Activated CD4-positive, alpha-beta T cell treated with anti-CD3 and anti-CD28 coated beads, Interleukin-2, amount 50 U/mL, for 48 hours (primary cell): ENCODE results near the gene CD83.

Source experiments
- DNase-seq, 2 experiments: peaks; one replicate each; pipeline ENCODE4 v3.0.0-alpha.2; 2020

The CD83 gene

GRCh38 chr6:14092316-14092715 lies 25.3 kb upstream of the CD83 start:
- no peak for DNase-seq

- DNase-seq, result no peak
Measured at GRCh38 chr6:14092838-14093789, 24.5 kb upstream of the CD83 start.

DNA sequence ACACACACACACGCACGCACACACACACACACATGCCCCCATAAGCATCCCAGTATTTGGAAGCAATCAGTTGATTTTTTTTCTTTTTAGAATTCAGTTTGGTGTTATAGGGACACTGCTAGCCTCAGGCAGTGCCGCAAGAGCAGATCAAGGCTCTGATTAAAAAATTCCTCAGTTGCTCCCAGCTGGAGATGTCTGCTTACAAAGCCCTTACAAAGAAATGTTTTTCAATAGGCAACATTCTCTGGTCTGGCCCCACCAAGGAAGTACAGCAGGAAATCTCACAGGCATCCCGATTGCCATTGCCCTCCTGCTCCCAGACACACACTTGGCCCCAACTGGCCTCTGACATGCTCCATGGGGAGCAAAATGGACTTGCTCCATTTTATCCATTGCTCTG lies 22.9 kb upstream of the CD83 start:
- no peak for DNase-seq

GRCh38 chr6:14095437-14095836 lies 22.1 kb upstream of the CD83 start:
- DNase-seq, result no peak

GRCh38 chr6:14100138-14100537 lies 17.4 kb upstream of the CD83 start:
- no peak for DNase-seq

DNA sequence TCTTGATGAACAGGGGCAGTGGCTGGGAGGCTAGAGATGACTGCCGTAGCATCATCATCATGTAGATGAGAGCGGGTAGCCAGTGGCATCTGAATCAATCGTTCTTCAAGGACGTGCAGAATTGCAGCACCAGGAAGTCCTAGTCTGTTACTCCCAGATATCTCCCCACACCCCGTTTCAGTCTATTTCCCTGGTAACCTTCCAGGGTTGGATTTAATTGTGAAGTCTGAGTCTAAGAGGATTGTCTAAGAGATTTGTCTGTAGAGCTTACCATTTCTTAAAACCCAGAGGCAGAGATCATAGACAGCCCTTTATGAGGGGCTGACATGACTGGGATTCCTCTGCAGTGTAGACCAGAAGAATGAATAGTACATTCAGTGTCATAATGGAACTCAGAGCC lies 16.6 kb upstream of the CD83 start:
- DNase-seq, result no peak

GRCh38 chr6:14102383-14102782 lies 15.2 kb upstream of the CD83 start:
- DNase-seq, result no peak

- DNase-seq, result no peak
Measured at GRCh38 chr6:14105547-14105946, 12.0 kb upstream of the CD83 start.

GRCh38 chr6:14107000-14107399 lies 10.6 kb upstream of the CD83 start:
- DNase-seq, result no peak

DNA sequence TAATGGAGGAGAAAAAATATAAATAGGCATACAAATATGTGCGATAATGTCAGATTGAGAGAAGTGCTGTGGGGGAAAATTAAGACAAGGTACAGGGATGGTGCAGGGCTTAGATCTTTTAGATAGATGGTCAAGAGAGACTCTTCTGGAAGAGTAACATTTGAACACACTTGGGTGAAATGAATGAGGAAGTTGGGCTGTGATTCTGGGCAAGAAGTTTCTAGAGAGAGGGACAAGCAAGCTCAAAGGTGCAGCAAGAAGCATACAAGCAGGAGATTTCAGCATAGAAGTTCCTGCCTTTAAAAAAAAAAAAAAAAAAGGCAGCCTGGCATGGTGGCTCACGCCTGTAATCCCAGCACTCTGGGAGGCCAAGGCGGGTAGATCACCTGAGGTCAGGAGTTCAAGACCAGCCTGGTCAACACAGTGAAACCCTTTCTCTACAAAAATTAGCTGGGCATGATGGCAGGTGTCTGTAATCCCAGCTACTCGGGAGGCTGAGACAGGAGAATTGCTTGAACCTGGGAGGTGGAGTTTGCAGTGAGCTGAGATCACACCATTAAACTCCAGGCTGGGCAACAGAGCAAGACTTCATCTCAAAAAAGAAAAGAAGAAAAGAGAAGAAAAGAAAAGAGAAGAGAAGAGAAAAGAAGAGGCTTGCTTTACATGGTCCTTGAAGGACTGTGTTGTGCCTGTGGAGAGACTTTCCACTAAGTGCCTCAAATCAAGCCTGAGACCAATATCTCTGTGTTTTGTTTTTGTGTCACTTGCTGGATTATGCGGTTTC lies 9.7 kb upstream of the CD83 start:
- DNase-seq, result no peak

- peak; percentile 46 to 57 for DNase-seq
Measured at GRCh38 chr6:14108571-14109410, 8.8 kb upstream of the CD83 start.

GRCh38 chr6:14109411-14109826 lies 8.2 kb upstream of the CD83 start:
- DNase-seq, result no peak

GRCh38 chr6:14110001-14110818 lies 7.4 kb upstream of the CD83 start:
- peak in 1 of 2 experiments; percentile 46 for DNase-seq

DNA sequence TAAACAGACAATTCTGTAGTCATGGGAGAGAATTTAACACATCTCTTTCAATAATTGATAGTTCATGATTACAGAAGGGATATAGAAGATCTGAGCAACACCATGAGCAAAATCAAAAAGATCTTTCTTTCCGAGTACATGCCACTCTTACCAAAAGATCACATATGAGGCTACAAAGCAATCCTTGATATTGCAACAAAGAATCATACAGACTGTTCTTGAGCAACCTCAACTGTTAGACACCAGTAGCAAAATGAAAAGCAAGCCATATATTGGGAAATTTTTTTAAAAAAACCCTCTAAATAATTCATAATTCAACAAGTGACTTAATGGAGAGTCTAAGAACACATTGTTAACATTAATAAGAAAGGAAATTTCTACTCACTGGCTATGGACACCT lies 3.6 kb upstream of the CD83 start:
- DNase-seq, result no peak

GRCh38 chr6:14118091-14118439 lies 493 bp downstream of the CD83 start:
- peak in 1 of 2 experiments; percentile 30 for DNase-seq

DNA sequence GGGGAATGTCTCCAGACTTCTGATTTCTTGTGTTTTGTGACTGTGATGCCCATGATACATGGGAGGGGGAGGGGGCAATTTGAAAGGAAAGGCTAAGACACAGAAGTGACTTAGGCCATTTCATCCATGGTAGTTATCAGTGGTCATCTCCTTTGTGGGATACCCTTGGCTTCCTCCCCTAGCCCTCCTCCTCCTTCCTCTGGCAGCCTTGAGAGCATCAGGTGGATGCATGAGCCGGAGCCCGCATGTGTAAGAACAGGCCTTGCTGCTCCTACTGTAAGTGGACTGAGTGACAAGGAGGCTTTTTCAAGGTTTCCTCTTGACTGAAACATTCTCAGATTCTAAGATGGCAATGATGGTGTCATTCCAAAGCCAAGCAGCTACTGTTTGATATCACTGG lies 874 bp downstream of the CD83 start:
- DNase-seq, result peak in 1 of 2 experiments; percentile 21

DNA sequence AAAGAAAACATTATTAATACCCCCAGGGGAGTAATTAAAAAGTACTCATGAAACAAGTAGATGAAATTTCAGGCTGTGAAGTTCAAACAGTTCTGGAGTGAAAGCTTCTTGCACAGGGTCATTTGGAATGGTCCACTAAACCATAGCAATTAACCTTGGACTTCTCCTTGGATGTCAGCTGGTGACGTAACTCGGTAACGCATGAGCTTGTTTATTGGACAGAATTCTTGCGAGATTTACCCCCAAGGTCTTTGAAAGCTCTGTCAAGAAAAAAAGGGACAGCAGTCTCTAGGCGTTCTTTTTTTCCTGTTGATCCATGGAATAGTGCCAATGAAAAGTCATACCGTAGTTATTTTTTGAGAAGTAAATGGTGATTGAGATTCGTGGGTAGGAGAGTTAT lies 2.2 kb downstream of the CD83 start:
- DNase-seq, result no peak

DNA sequence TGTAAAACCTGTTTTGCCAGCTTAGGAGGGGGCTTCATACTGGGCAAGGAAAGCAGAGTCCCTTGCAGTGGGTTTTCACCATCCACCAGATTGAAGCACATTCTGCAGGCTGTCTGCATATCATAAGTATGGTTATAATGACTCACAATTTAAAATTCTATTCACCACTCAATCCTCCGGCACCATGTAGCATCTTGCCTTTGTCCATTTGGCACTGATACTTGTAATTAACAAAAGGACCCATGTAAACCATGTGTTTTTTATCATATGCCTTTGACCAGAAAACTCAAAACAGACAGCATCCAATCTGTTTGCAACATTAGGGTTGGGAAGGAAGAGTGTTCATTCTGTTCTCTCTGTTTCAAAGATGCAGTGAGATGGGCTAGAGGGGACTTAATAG lies 3.0 kb downstream of the CD83 start:
- no peak for DNase-seq

DNA sequence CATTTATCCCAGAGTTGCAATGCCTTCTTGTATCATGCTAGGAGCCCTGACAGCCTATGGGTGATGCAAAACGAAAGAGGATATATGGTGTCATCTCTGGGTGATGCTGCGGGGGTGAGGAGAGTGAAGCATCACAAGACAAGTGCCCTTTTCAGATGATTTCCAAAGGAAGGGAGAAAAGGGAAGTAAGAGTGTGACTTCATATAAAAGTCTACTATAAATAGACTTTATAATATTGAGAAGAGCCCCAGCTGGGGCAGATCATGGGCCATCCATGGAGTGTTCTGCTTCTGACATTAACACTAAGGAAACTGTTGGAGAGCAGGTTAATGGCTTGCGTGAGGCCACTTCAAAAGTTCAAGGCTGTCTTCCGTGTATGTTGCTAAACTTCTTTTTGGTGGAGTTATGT lies 4.4 kb downstream of the CD83 start:
- peak; percentile 31 to 57 for DNase-seq

GRCh38 chr6:14123386-14124111 lies 6.0 kb downstream of the CD83 start:
- no peak for DNase-seq

GRCh38 chr6:14125346-14125745 lies 7.8 kb downstream of the CD83 start:
- no peak for DNase-seq

DNA sequence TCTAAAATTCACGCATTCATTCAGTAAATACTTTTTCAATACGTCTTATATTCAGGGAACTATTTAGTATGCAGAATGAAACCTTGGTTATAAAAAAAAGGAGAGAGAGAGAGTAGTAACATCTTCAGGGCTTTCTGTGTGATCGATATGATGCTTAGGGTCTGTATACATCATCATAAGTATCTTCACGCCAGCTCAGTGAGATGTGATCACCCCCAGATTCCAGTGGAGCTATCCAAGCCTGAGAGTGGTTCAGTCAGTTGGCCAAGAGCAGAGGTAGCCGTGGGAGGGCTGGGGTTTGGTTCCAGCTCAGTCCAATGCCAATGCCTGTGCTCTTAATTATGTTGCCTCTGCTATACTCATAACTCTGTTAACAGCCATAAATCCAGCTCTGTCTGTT lies 8.6 kb downstream of the CD83 start:
- DNase-seq, result no peak
